MM.1S (cell line): ENCODE data around the gene SMURF2.
A peak's percentile ranks its signal among the peaks of the same experiment; 100 is the strongest.

ENCODE experiments used
- DNase-seq: peaks from one replicate; pipeline ENCODE4 v3.0.0-alpha.2; 2015
- H2AFZ ChIP-seq: fragments of 300-600 bp; sonication (generic); 2 replicates; pipeline ENCODE4 v1.6.0; 2016; ENCODE audit warnings: antibody characterized with exemption, low read length
- H3F3A ChIP-seq: fragments of 300-600 bp; sonication (generic); 2 replicates; pipeline ENCODE4 v1.6.1; 2016; ENCODE audit warnings: mild to moderate bottlenecking, antibody characterized with exemption, low read length, moderate library complexity, mixed read lengths; ENCODE audit not compliant: insufficient read depth
- H3K27ac ChIP-seq: fragments of 300-600 bp; sonication (generic); 2 replicates; pipeline ENCODE4 v1.5.1; 2016; ENCODE audit warnings: mild to moderate bottlenecking, low read length
- H3K27me3 ChIP-seq: fragments of 300-600 bp; sonication (generic); replicated peaks from 2 replicates; pipeline ENCODE4 v1.6.0; 2016; ENCODE audit warnings: low read length; ENCODE audit not compliant: insufficient read depth
- H3K36me3 ChIP-seq: fragments of 300-600 bp; sonication (generic); replicated peaks from 2 replicates; pipeline ENCODE4 v1.6.1; 2016; ENCODE audit warnings: mild to moderate bottlenecking, low read length, mixed read lengths; ENCODE audit not compliant: insufficient read depth
- H3K4me1 ChIP-seq: fragments of 300-600 bp; sonication (generic); 2 replicates; pipeline ENCODE4 v1.6.1; 2016; ENCODE audit warnings: low read length, mixed read lengths
- H3K4me2 ChIP-seq: fragments of 300-600 bp; sonication (generic); 2 replicates; pipeline ENCODE4 v1.6.0; 2016; ENCODE audit warnings: low read depth, low read length
- H3K4me3 ChIP-seq: fragments of 300-600 bp; sonication (generic); 2 replicates; pipeline ENCODE4 v1.5.1; 2016; ENCODE audit warnings: low read length, mixed read lengths
- H3K79me2 ChIP-seq: fragments of 300-600 bp; sonication (generic); 2 replicates; pipeline ENCODE4 v1.6.1; 2016; ENCODE audit warnings: mixed run types, low read length, mixed read lengths
- H3K9ac ChIP-seq: fragments of 300-600 bp; sonication (generic); 2 replicates; pipeline ENCODE4 v1.6.1; 2016; ENCODE audit warnings: low read length, mixed read lengths
- H3K9me2 ChIP-seq: fragments of 300-600 bp; sonication (generic); replicated peaks from 2 replicates; pipeline ENCODE4 v1.6.1; 2016; ENCODE audit warnings: mild to moderate bottlenecking, low read length, mixed read lengths; ENCODE audit not compliant: insufficient read depth
- H3K9me3 ChIP-seq: fragments of 300-600 bp; sonication (generic); replicated peaks from 2 replicates; pipeline ENCODE4 v1.6.1; 2016; ENCODE audit warnings: mild to moderate bottlenecking, low read length, mixed read lengths; ENCODE audit not compliant: insufficient read depth
- H4K20me1 ChIP-seq: fragments of 300-600 bp; sonication (generic); 2 replicates; pipeline ENCODE4 v1.6.1; 2016; ENCODE audit warnings: mild to moderate bottlenecking, low read length, moderate library complexity, mixed read lengths; ENCODE audit not compliant: insufficient read depth
- EZH2 ChIP-seq: fragments of 300-600 bp; sonication (generic); optimal IDR thresholded peaks from 2 replicates; pipeline ENCODE3; 2017; ENCODE audit warnings: low read depth, mild to moderate bottlenecking, antibody characterized with exemption, low read length, mixed read lengths
- EZH2phosphoT487 ChIP-seq: fragments of 300-600 bp; sonication (generic); IDR thresholded peaks from 2 replicates; pipeline ENCODE4 v1.6.1; 2018; ENCODE audit warnings: antibody characterized with exemption, low read length
- TF ChIP-seq, protein P1 (sequence below): fragments of 300-600 bp; sonication (generic); IDR thresholded peaks from 2 replicates; pipeline ENCODE4 v1.5.1; 2016; ENCODE audit warnings: antibody characterized with exemption, low read length, mixed read lengths

The SMURF2 gene

DNA sequence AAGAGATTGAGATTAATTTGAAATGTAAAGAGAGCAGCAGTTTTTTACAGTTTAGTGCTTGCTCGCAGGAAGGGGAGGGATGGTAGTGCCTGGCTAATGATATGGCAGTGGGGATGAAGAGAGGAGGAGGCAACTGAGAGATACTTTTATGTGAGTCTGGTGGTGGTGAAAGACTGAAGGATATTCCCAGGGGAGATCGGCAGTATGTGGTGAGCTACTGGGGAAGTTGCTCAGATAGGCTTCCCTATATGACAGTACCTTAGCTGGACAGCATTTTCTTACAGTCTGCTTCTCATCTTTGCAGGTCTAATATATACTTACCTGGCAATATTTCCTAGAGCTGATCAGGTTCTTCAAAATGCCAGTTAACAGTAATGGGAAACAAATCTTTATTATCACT is 146.7 kb downstream of the SMURF2 start:
- Histone ChIP-seq H3K27ac (no peak overlapping the region), H3K9ac (no peak overlapping the region), H3K4me1 (no peaks in the 10 kb centered on the region), H2AFZ (no peak overlapping the region), H3K27me3 (no peaks in the 10 kb centered on the region), H3F3A (no peaks in the 10 kb centered on the region), H3K79me2 (peaks cover 1% of the 10 kb centered on the region), H3K9me3 (no peaks in the 10 kb centered on the region), H3K36me3 (peaks cover 12% of the 10 kb centered on the region), H3K4me3 (no peak overlapping the region), H3K4me2 (no peak overlapping the region), H3K9me2 (no peaks in the 10 kb centered on the region), H4K20me1 (no peaks in the 10 kb centered on the region)
- TF ChIP-seq, protein P1, sequence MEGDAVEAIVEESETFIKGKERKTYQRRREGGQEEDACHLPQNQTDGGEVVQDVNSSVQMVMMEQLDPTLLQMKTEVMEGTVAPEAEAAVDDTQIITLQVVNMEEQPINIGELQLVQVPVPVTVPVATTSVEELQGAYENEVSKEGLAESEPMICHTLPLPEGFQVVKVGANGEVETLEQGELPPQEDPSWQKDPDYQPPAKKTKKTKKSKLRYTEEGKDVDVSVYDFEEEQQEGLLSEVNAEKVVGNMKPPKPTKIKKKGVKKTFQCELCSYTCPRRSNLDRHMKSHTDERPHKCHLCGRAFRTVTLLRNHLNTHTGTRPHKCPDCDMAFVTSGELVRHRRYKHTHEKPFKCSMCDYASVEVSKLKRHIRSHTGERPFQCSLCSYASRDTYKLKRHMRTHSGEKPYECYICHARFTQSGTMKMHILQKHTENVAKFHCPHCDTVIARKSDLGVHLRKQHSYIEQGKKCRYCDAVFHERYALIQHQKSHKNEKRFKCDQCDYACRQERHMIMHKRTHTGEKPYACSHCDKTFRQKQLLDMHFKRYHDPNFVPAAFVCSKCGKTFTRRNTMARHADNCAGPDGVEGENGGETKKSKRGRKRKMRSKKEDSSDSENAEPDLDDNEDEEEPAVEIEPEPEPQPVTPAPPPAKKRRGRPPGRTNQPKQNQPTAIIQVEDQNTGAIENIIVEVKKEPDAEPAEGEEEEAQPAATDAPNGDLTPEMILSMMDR: no peak
- TF ChIP-seq EZH2phosphoT487: no peak
- no peak for TF ChIP-seq EZH2
- no peak for DNase-seq

DNA sequence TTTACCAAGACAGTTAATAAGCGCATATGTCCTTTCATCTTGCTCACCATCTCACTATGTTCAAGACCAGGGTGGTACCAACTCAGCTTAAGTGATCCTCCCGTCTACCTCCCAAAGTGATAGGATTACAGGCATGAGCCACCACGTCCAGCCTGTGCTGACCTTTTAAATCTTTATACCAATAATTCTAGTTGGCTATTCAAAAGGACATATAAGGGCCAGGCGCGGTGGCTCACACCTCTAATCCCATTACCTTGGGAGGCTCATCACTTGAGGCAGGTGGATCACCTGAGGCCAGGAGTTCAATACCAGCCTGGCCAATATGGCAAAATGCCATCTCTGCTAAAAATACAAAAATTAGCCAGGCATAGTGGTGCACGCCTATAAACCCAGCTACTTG is 152.9 kb downstream of the SMURF2 start:
- Histone ChIP-seq H3K4me2 (no peak overlapping the region), H3K36me3 (peaks cover 17% of the 10 kb centered on the region), H4K20me1 (peaks cover 10% of the 10 kb centered on the region)

DNA sequence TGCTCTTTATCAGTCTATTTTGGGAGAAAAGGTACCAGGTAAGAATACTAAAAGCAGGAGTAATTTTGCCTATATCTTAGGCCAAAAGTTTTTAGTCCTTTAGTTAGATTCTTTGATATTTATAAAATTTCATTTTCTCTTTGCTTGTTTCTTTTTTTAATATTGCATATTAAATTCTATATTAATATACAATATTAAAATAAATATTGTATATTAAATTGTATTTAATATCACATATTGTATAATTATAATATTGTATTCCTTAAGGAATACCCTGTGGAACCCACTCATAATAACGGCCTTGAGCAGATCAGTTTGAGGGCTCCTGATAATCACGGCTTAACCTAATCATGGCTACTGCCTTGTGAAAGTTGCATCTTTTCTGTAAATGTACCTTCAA is 153.4 kb downstream of the SMURF2 start:
- no peak overlapping the region for H3K4me3 ChIP-seq
- H3K9me3 ChIP-seq: no peaks in the 10 kb centered on the region
- peaks cover 10% of the 10 kb centered on the region for H3K4me1 ChIP-seq
- H4K20me1 ChIP-seq: peaks cover 15% of the 10 kb centered on the region
- H2AFZ ChIP-seq: no peak overlapping the region
- H3K9ac ChIP-seq: no peak overlapping the region
- no peaks in the 10 kb centered on the region for H3K9me2 ChIP-seq
- DNase-seq: no peak
- H3K27ac ChIP-seq: no peak overlapping the region
- H3K27me3 ChIP-seq: no peaks in the 10 kb centered on the region
- 0 out of 2 replicates have a peak overlapping the region, but pooled peaks have one; percentile 73 for H3K4me2 ChIP-seq
- H3K36me3 ChIP-seq: peaks cover 17% of the 10 kb centered on the region
- TF ChIP-seq EZH2 (no peak), EZH2phosphoT487 (no peak)
- TF ChIP-seq, protein P1: no peak
- H3K79me2 ChIP-seq: peaks cover 58% of the 10 kb centered on the region
- H3F3A ChIP-seq: peaks cover 21% of the 10 kb centered on the region

More for the DNA sequence above, 152.9 kb downstream of the SMURF2 start:
- no peaks in the 10 kb centered on the region for H3K9me2 ChIP-seq
- DNase-seq: no peak
- H2AFZ ChIP-seq: no peak overlapping the region
- peaks cover 16% of the 10 kb centered on the region for H3F3A ChIP-seq
- peaks cover 7% of the 10 kb centered on the region for H3K4me1 ChIP-seq
- no peaks in the 10 kb centered on the region for H3K9me3 ChIP-seq
- H3K27ac ChIP-seq: no peak overlapping the region
- TF ChIP-seq EZH2phosphoT487: no peak
- TF ChIP-seq, protein P1: no peak
- no peak for TF ChIP-seq EZH2
- no peaks in the 10 kb centered on the region for H3K27me3 ChIP-seq
- peaks cover 53% of the 10 kb centered on the region for H3K79me2 ChIP-seq
- no peak overlapping the region for H3K9ac ChIP-seq
- H3K4me3 ChIP-seq: no peak overlapping the region
